HCT116 (cell line): ENCODE measurements around the gene PXN. TPM values are rescaled to one million over a fixed set of nuclear protein-coding genes. Genes with fewer than 3 reads are reported as not detected.
A peak's percentile ranks its signal among the peaks of the same experiment; 100 is the strongest.

Experiments
- ATAC-seq: fragments of 200-7000 bp; cut with Tn5 transposase; 2 replicates; pipeline ENCODE4 v1.9.1; 2020; ENCODE audit warnings: mild to moderate bottlenecking, moderate library complexity
- BruUV-seq: library from RNA; stranded (reverse); fragments of 400-500 nt; replicated peaks from 2 replicates; lab custom pipeline; 2021; lab: Mats Ljungman, UMichigan
- CTCF ChIA-PET: fragments of 300-600 bp; sonication (Branson Sonifier 250); formaldehyde crosslinking; loops from one replicate; lab custom pipeline; 2021; ENCODE audit warnings: antibody characterized with exemption; lab: Charles Lee
- POLR2A ChIA-PET: fragments of 300-600, 350-600 bp; sonication (Branson Sonifier 250); formaldehyde crosslinking; loops from one replicate; lab custom pipeline; 2021; ENCODE audit warnings: antibody characterized with exemption; lab: Charles Lee
- RAD21 ChIA-PET, 2 experiments: fragments of 300-600 bp; sonication (Branson Sonifier 250); formaldehyde crosslinking; loops; one replicate each; lab custom pipeline; 2023; ENCODE audit warnings: low total read pairs in 2 of 2; ENCODE audit not compliant: uncharacterized antibody in 2 of 2, unreplicated experiment in 2 of 2, low non-redundant PET in 1 of 2; lab: Charles Lee
- DNase-seq: peaks from one replicate; pipeline ENCODE4 v3.0.0-alpha.2; 2010; ENCODE audit warnings: low read depth, low spot score
- H2AFZ ChIP-seq: fragments of 200-600 bp; shearing (Covaris generic), sonication (generic); 2 replicates; pipeline ENCODE4 v1.6.1; 2017; ENCODE audit warnings: low read depth, mixed run types, mixed read lengths, antibody characterized with exemption, low read length; ENCODE audit not compliant: poor library complexity, severe bottlenecking
- H3K27ac ChIP-seq: 2 replicates; pipeline ENCODE4 v1.5.1; 2012; ENCODE audit warnings: low read depth, low read length
- H3K27me3 ChIP-seq: fragments of 200-600 bp; sonication (generic); 2 replicates; pipeline ENCODE4 v1.6.1; 2016; ENCODE audit warnings: mixed run types, low read length, mixed read lengths; ENCODE audit not compliant: insufficient read depth
- H3K36me3 ChIP-seq, 2 experiments: fragments of 200-500 bp in 1 of 2; fragments of 200-600 bp in 1 of 2; sonication (Bioruptor generic) in 1 of 2; sonication (generic) in 1 of 2; 2 replicates each; pipeline versions ENCODE4 v1.5.1 to v1.6.1; 2014 to 2016; ENCODE audit warnings: low read length in 2 of 2, inconsistent platforms in 1 of 2, mixed read lengths in 1 of 2, mixed run types in 1 of 2; ENCODE audit not compliant: insufficient read depth in 2 of 2, control insufficient read depth in 1 of 2
- H3K4me1 ChIP-seq, 2 experiments: fragments of 200-600 bp in 1 of 2; sonication (generic) in 1 of 2; 2 replicates each; pipeline versions ENCODE4 v1.5.1 to v1.6.1; 2012 to 2017; ENCODE audit warnings: low read length in 2 of 2, inconsistent platforms in 1 of 2, mild to moderate bottlenecking in 1 of 2, mixed read lengths in 1 of 2, mixed run types in 1 of 2, moderate library complexity in 1 of 2; ENCODE audit not compliant: insufficient read depth in 2 of 2, control insufficient read depth in 1 of 2
- H3K4me2 ChIP-seq: fragments of 200-600 bp; sonication (generic); 2 replicates; pipeline ENCODE4 v1.6.1; 2017; ENCODE audit warnings: mixed run types, low read length, mixed read lengths
- H3K4me3 ChIP-seq, 2 experiments: fragments of 200-600 bp in 1 of 2; sonication (generic) in 1 of 2; replicated peaks in 1 of 2; 2 replicates each; pipeline ENCODE4 v1.5.1; 2011 to 2016; ENCODE audit warnings: low read length in 2 of 2, control low read depth in 1 of 2, low read depth in 1 of 2, mild to moderate bottlenecking in 1 of 2, mixed read lengths in 1 of 2, mixed run types in 1 of 2
- H3K79me2 ChIP-seq: fragments of 200-600 bp; sonication (generic); 2 replicates; pipeline ENCODE4 v1.6.1; 2017; ENCODE audit warnings: mild to moderate bottlenecking, mixed run types, low read length, moderate library complexity, mixed read lengths; ENCODE audit not compliant: insufficient read depth
- H3K9ac ChIP-seq: fragments of 200-600 bp; sonication (generic); 2 replicates; pipeline ENCODE4 v1.6.1; 2016; ENCODE audit warnings: low read length, mixed read lengths
- H3K9me2 ChIP-seq: fragments of 200-600 bp; sonication (generic), shearing (Covaris generic); 2 replicates; pipeline ENCODE4 v1.6.1; 2017; ENCODE audit warnings: mixed run types, mild to moderate bottlenecking, moderate library complexity; ENCODE audit not compliant: insufficient read depth
- H3K9me3 ChIP-seq, 2 experiments: fragments of 200-500 bp in 1 of 2; fragments of 200-600 bp in 1 of 2; sonication (Bioruptor generic) in 1 of 2; sonication (generic) in 1 of 2; 2 replicates each; pipeline ENCODE4 v1.6.1; 2014 to 2017; ENCODE audit warnings: low read length in 2 of 2, mixed read lengths in 2 of 2, inconsistent platforms in 1 of 2, low read depth in 1 of 2, mild to moderate bottlenecking in 1 of 2, mixed run types in 1 of 2, moderate library complexity in 1 of 2; ENCODE audit not compliant: control insufficient read depth in 1 of 2, insufficient read depth in 1 of 2
- H4K20me1 ChIP-seq: fragments of 200-600 bp; sonication (generic), shearing (Covaris generic); 2 replicates; pipeline ENCODE4 v1.6.1; 2017; ENCODE audit warnings: mixed run types, mild to moderate bottlenecking, moderate library complexity; ENCODE audit not compliant: insufficient read depth
- CBX3 ChIP-seq: IDR thresholded peaks from 2 replicates; pipeline ENCODE4 v1.6.1; 2012; ENCODE audit warnings: low read depth
- EZH2 ChIP-seq: fragments of 200-600 bp; sonication (generic); IDR thresholded peaks from 2 replicates; pipeline ENCODE4 v1.6.1; 2017; ENCODE audit warnings: antibody characterized with exemption, mixed run types
- JUND ChIP-seq: IDR thresholded peaks from 2 replicates; pipeline ENCODE4 v1.6.1; 2012
- MAX ChIP-seq: IDR thresholded peaks from 2 replicates; pipeline ENCODE4 v1.6.1; 2012
- POLR2A ChIP-seq: IDR thresholded peaks from 2 replicates; pipeline ENCODE4 v1.7.0; 2011; ENCODE audit warnings: borderline replicate concordance; ENCODE audit not compliant: insufficient read depth, insufficient read length; ENCODE audit errors: extremely low read depth
- POLR2AphosphoS5 ChIP-seq: IDR thresholded peaks from 2 replicates; pipeline ENCODE4 v1.6.1; 2011; ENCODE audit warnings: mild to moderate bottlenecking, low read depth, low read length, moderate library complexity
- RAD21 ChIP-seq: IDR thresholded peaks from 2 replicates; pipeline ENCODE4 v1.6.1; 2012; ENCODE audit warnings: low read depth, mild to moderate bottlenecking
- SRF ChIP-seq: IDR thresholded peaks from 2 replicates; pipeline ENCODE4 v1.6.1; 2012; ENCODE audit warnings: low read depth
- intact Hi-C: fragments of 100-400 bp; cut with micrococcal nuclease; formaldehyde crosslinking; loops from 2 replicates; pipeline ENCODE4 v1.10.0; 2022
- total RNA-seq: library from RNA; stranded (reverse); gene quantifications from one replicate; pipeline ENCODE4 v1.2.1, GENCODE V29; 2021; ENCODE audit not compliant: unreplicated experiment
- TF ChIP-seq, protein P1 (sequence below), 3 experiments: fragments of 200-600 bp in 1 of 3; sonication (generic) in 1 of 3; IDR thresholded peaks in 2 of 3; conservative IDR thresholded peaks in 1 of 3; 2 replicates each; pipeline ENCODE4 v1.5.1; 2012 to 2017; ENCODE audit warnings: low read depth in 2 of 3, low read length in 2 of 3, antibody characterized with exemption in 1 of 3, borderline replicate concordance in 1 of 3, control low read depth in 1 of 3, mild to moderate bottlenecking in 1 of 3, mixed read lengths in 1 of 3, mixed run types in 1 of 3, moderate library complexity in 1 of 3; ENCODE audit not compliant: insufficient read depth in 1 of 3
- TF ChIP-seq, protein P2 (sequence below): IDR thresholded peaks from 2 replicates; pipeline ENCODE4 v1.6.1; 2012; ENCODE audit warnings: low read depth
- TF ChIP-seq, protein P3 (sequence below): IDR thresholded peaks from 2 replicates; pipeline ENCODE4 v1.6.1; 2012

Gene PXN
- total RNA-seq, 1 experiment from 2014 or later = 211 TPM

DNA sequence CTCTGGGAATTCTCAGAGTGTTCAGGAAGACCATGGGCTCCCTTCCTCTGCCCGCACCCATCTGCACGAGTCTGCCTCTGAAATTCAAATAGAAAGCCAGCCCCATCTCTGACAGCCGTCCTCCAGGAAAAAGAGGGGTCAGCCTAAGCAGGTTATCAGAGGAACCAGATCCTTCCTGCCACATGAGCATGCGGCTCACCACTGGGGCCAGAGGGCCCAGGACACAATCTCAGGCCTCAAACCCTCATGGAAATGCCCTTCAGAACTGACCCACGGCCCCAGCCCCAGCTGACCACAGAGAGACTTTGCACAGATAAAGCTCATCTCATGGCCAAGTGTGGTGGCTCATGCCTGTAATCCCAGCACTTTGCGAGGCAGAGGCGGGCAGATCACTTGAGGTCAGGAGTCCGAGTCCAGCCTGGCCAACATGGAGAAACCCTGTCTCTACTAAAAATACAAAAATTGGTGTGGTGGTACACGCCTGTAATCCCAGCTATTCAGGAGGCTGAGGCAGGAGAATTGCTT, 23.2 kb downstream of the PXN start:
- Histone ChIP-seq H3K79me2 (peaks cover 99% of the 10 kb centered on the region), H3K4me2 (no peak overlapping the region), H3K9me3 (no peaks in the 10 kb centered on the region), H2AFZ (no peak overlapping the region), H3K27ac (no peak overlapping the region), H3K27me3 (no peaks in the 10 kb centered on the region), H4K20me1 (no peaks in the 10 kb centered on the region; the same call in 1 of the 2 replicates), H3K9me2 (no peaks in the 10 kb centered on the region), H3K36me3 (peaks cover 0 to 2% of the 10 kb centered on the region in 2 experiments; a peak in 2 of 4 replicates), H3K9ac (no peak overlapping the region), H3K4me1 (peaks cover 38 to 82% of the 10 kb centered on the region in 2 experiments), H3K4me3 (no peak overlapping the region)
- DNase-seq (no peak), ATAC-seq (no peak)
- no peak for TF ChIP-seq MAX
- TF ChIP-seq RAD21 = no peak
- CTCF ChIA-PET = interaction anchor here (2.1 kb wide), 1 partner anchor 7 kb away, joined by 9 read pairs; no protein-coding TSS in a partner anchor
- intact Hi-C loops = no loop called here
- BruUV-seq = no TSS peak
- RAD21 ChIA-PET = no interaction called here
- POLR2A ChIA-PET = interaction anchor here (0.9 to 1.0 kb wide), 2 partner anchors 11 to 49 kb away, joined by 3 to 4 read pairs; partner anchors contain the start of gene RNU4-2

GRCh38 chr12:120241561-120242274, 23.8 kb downstream of the PXN start:
- Histone ChIP-seq H3K4me1 (peaks cover 38 to 82% of the 10 kb centered on the region in 2 experiments), H3K27me3 (no peaks in the 10 kb centered on the region), H3K79me2 (peaks cover 99% of the 10 kb centered on the region), H3K4me2 (no peak overlapping the region), H3K9ac (no peak overlapping the region), H3K27ac (peak overlapping the region; percentile 18; the same call in 1 of the 2 replicates), H3K36me3 (peaks cover 0 to 2% of the 10 kb centered on the region in 2 experiments; a peak in 2 of 4 replicates), H3K9me2 (no peaks in the 10 kb centered on the region), H4K20me1 (no peaks in the 10 kb centered on the region; the same call in 1 of the 2 replicates), H2AFZ (no peak overlapping the region), H3K4me3 (no peak overlapping the region), H3K9me3 (no peaks in the 10 kb centered on the region)
- ChIA-PET POLR2A (interaction anchor here (0.9 to 2.8 kb wide), 4 partner anchors 10 to 50 kb away, joined by 3 to 15 read pairs (median 4); partner anchors contain the start of gene RNU4-2), CTCF (no interaction called here), RAD21 (no interaction called here)
- ATAC-seq = no peak
- no peak for DNase-seq
- intact Hi-C loops = no loop called here
- BruUV-seq = no TSS peak
- TF ChIP-seq, protein P1, sequence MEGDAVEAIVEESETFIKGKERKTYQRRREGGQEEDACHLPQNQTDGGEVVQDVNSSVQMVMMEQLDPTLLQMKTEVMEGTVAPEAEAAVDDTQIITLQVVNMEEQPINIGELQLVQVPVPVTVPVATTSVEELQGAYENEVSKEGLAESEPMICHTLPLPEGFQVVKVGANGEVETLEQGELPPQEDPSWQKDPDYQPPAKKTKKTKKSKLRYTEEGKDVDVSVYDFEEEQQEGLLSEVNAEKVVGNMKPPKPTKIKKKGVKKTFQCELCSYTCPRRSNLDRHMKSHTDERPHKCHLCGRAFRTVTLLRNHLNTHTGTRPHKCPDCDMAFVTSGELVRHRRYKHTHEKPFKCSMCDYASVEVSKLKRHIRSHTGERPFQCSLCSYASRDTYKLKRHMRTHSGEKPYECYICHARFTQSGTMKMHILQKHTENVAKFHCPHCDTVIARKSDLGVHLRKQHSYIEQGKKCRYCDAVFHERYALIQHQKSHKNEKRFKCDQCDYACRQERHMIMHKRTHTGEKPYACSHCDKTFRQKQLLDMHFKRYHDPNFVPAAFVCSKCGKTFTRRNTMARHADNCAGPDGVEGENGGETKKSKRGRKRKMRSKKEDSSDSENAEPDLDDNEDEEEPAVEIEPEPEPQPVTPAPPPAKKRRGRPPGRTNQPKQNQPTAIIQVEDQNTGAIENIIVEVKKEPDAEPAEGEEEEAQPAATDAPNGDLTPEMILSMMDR (IDR thresholded peaks at IDR 0.05 in 2 of 3, conservative IDR thresholded peaks at IDR 0.05 in 1 of 3; ENCODE audit: borderline replicate concordance in 1 of 3, insufficient read depth in 1 of 3, low read depth in 2 of 3, low read length in 2 of 3) = no peak
- TF ChIP-seq JUND (no peak), POLR2AphosphoS5 (no peak), MAX (no peak), CBX3 (no peak), RAD21 (no peak), SRF (no peak), POLR2A (no peak), EZH2 (no peak)
- TF ChIP-seq, protein P2, sequence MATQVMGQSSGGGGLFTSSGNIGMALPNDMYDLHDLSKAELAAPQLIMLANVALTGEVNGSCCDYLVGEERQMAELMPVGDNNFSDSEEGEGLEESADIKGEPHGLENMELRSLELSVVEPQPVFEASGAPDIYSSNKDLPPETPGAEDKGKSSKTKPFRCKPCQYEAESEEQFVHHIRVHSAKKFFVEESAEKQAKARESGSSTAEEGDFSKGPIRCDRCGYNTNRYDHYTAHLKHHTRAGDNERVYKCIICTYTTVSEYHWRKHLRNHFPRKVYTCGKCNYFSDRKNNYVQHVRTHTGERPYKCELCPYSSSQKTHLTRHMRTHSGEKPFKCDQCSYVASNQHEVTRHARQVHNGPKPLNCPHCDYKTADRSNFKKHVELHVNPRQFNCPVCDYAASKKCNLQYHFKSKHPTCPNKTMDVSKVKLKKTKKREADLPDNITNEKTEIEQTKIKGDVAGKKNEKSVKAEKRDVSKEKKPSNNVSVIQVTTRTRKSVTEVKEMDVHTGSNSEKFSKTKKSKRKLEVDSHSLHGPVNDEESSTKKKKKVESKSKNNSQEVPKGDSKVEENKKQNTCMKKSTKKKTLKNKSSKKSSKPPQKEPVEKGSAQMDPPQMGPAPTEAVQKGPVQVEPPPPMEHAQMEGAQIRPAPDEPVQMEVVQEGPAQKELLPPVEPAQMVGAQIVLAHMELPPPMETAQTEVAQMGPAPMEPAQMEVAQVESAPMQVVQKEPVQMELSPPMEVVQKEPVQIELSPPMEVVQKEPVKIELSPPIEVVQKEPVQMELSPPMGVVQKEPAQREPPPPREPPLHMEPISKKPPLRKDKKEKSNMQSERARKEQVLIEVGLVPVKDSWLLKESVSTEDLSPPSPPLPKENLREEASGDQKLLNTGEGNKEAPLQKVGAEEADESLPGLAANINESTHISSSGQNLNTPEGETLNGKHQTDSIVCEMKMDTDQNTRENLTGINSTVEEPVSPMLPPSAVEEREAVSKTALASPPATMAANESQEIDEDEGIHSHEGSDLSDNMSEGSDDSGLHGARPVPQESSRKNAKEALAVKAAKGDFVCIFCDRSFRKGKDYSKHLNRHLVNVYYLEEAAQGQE = no peak
- TF ChIP-seq, protein P3, sequence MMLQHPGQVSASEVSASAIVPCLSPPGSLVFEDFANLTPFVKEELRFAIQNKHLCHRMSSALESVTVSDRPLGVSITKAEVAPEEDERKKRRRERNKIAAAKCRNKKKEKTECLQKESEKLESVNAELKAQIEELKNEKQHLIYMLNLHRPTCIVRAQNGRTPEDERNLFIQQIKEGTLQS = no peak
